PC-3 (cell line): ENCODE measurements around the gene TTC39A.

Experiments used
- EZH2phosphoT487 ChIP-seq: fragments of 300-600 bp; sonication (generic); IDR thresholded peaks from 2 replicates; pipeline ENCODE4 v1.6.1; 2018; ENCODE audit warnings: mild to moderate bottlenecking, antibody characterized with exemption, low read length, borderline replicate concordance
- TF ChIP-seq, protein P1 (sequence below): fragments of 300-600 bp; sonication (generic); conservative IDR thresholded peaks from 2 replicates; pipeline ENCODE4 v1.5.1; 2017; ENCODE audit warnings: antibody characterized with exemption, low read depth, mild to moderate bottlenecking, low read length

DNA sequence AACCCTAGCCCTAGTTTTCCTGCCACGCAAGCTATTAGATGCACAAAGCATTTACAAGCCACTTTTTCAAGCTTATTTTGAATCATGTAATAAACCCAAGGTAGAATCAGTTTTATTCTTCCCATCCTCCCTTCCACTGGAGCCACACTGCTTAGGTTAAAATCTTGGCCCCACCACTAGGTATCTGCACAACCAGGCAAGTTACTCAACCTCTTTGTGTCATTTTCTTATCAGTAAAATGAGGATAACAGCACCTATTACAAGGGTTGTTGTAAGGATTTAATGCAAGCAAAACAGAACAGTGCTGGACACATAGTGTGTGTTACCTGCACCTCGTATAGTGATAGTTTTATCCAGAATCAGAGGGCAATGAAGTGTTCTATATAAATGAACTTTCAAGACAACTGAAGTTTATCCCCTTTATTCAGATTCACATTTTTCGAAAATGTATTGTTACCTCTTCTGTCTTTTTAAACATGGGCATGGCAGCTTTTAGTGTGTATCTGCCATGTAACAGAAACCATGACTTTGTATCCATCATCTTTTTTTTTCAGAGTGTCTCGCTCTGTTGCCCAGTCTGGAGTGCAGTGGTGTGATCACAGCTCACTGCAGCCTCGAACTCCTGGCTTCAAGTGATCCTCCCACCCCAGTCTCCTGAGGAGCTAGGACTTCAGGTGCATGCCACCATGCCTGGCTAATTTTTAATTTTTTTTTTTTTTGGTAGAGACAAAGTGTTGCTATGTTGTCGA is 17.2 kb upstream of the TTC39A start:
- TF ChIP-seq EZH2phosphoT487 = no peak
- TF ChIP-seq, protein P1, sequence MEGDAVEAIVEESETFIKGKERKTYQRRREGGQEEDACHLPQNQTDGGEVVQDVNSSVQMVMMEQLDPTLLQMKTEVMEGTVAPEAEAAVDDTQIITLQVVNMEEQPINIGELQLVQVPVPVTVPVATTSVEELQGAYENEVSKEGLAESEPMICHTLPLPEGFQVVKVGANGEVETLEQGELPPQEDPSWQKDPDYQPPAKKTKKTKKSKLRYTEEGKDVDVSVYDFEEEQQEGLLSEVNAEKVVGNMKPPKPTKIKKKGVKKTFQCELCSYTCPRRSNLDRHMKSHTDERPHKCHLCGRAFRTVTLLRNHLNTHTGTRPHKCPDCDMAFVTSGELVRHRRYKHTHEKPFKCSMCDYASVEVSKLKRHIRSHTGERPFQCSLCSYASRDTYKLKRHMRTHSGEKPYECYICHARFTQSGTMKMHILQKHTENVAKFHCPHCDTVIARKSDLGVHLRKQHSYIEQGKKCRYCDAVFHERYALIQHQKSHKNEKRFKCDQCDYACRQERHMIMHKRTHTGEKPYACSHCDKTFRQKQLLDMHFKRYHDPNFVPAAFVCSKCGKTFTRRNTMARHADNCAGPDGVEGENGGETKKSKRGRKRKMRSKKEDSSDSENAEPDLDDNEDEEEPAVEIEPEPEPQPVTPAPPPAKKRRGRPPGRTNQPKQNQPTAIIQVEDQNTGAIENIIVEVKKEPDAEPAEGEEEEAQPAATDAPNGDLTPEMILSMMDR = no peak
